Activated CD8-positive, alpha-beta memory T cell treated with anti-CD3 and anti-CD28 coated beads for 4 hours (primary cell): ENCODE data around the gene NEAT1.

Experiments used
- DNase-seq, 2 donors: peaks; one replicate each; pipeline ENCODE4 v3.0.0-alpha.2; 2020; ENCODE audit warnings: low read depth in 2 of 2

NEAT1 gene

GRCh38 chr11:65479184-65480145, 56.9 kb downstream of the NEAT1 start:
- no peak for DNase-seq

GRCh38 chr11:65482306-65482850, 59.8 kb downstream of the NEAT1 start:
- DNase-seq: no peak

- DNase-seq: no peak
Measured at GRCh38 chr11:65485920-65486219, 63.3 kb downstream of the NEAT1 start.

- DNase-seq: no peak
Measured at GRCh38 chr11:65486570-65487466, 64.2 kb downstream of the NEAT1 start.

GRCh38 chr11:65487467-65488272, 65.1 kb downstream of the NEAT1 start:
- DNase-seq: no peak

- no peak for DNase-seq
Measured at GRCh38 chr11:65488273-65489034, 65.9 kb downstream of the NEAT1 start.

- DNase-seq: no peak
Measured at GRCh38 chr11:65489035-65489705, 66.6 kb downstream of the NEAT1 start.

- no peak for DNase-seq
Measured at GRCh38 chr11:65489706-65490320, 67.2 kb downstream of the NEAT1 start.

- DNase-seq: no peak
Measured at GRCh38 chr11:65491163-65491465, 68.5 kb downstream of the NEAT1 start.

GRCh38 chr11:65491614-65492386, 69.2 kb downstream of the NEAT1 start:
- DNase-seq: no peak

GRCh38 chr11:65492387-65492636, 69.7 kb downstream of the NEAT1 start:
- DNase-seq: no peak

- DNase-seq: no peak
Measured at GRCh38 chr11:65492637-65493366, 70.2 kb downstream of the NEAT1 start.

- no peak for DNase-seq
Measured at GRCh38 chr11:65493367-65494176, 71.0 kb downstream of the NEAT1 start.
